Activated naive CD8-positive, alpha-beta T cell treated with anti-CD3 and anti-CD28 coated beads for 36 hours (primary cell): ENCODE results near the gene CHRDL2. TPM values are rescaled to one million over a fixed set of nuclear protein-coding genes. Genes with fewer than 3 reads are reported as not detected.
"Not testable (repeated sequence)": the region's sequence is repeated elsewhere in the genome, so short reads cannot be mapped to it uniquely, and the experiment has no call there.

Source experiments
- DNase-seq: peaks from one replicate; pipeline ENCODE4 v3.0.0; 2021
- H3K27ac Mint-ChIP-seq: one replicate; pipeline ENCODE4 v1.8.0; 2022; ENCODE audit warnings: mild to moderate bottlenecking, moderate library complexity, mixed read lengths
- H3K27me3 Mint-ChIP-seq: one replicate; pipeline ENCODE4 v1.8.0; 2022; ENCODE audit warnings: mild to moderate bottlenecking, mixed read lengths
- H3K36me3 Mint-ChIP-seq: one replicate; pipeline ENCODE4 v1.8.0; 2021; ENCODE audit warnings: mild to moderate bottlenecking, mixed read lengths
- H3K4me1 Mint-ChIP-seq: one replicate; pipeline ENCODE4 v1.8.0; 2021; ENCODE audit warnings: mixed read lengths
- H3K4me3 Mint-ChIP-seq: one replicate; pipeline ENCODE4 v1.8.0; 2022; ENCODE audit warnings: mild to moderate bottlenecking, moderate library complexity, mixed read lengths
- H3K9me3 Mint-ChIP-seq: one replicate; pipeline ENCODE4 v1.8.0; 2022; ENCODE audit warnings: mixed read lengths
- total RNA-seq, 2 experiments: library from RNA; stranded (reverse); gene quantifications; one replicate each; pipeline ENCODE4 v1.2.3, GENCODE V29; 2021

Gene CHRDL2
- total RNA-seq, 2 experiments from 2014 or later = not detected

DNA sequence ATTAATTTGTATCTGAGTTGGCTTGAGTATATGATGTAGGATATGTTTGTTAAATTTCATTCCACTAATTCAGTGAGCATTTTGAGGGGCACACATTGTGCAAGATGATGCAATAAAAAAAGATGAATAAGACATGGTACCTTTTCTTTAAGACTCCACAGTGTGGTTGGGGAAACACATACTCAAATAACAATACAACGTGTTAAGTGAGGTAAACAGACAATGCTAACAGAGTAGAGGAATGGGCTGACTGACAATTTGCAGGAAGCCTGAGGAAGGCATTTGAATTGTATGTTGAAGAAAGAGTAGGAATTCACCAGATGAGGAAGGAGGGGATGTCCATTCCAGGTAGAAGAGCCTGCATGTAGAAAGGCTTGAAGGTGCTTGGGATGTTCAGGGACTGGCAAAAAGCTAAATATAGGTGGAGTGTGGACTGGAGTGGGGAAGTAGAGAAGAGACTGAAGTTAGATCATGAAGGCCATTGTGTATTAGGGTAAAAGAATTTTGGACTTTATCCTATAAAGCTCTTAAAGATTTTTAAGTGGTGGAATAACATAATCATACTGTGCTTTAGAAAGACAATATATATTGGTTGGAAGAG, 24.3 kb upstream of the CHRDL2 start:
- H3K9me3 Mint-ChIP-seq = peaks cover 6% of the 10 kb centered on the region
- H3K27me3 Mint-ChIP-seq = no peaks in the 10 kb centered on the region
- H3K36me3 Mint-ChIP-seq = peaks cover 19% of the 10 kb centered on the region
- no peak overlapping the region for H3K4me3 Mint-ChIP-seq
- peaks cover 29% of the 10 kb centered on the region for H3K4me1 Mint-ChIP-seq
- no peak for DNase-seq
- no peak overlapping the region for H3K27ac Mint-ChIP-seq

DNA sequence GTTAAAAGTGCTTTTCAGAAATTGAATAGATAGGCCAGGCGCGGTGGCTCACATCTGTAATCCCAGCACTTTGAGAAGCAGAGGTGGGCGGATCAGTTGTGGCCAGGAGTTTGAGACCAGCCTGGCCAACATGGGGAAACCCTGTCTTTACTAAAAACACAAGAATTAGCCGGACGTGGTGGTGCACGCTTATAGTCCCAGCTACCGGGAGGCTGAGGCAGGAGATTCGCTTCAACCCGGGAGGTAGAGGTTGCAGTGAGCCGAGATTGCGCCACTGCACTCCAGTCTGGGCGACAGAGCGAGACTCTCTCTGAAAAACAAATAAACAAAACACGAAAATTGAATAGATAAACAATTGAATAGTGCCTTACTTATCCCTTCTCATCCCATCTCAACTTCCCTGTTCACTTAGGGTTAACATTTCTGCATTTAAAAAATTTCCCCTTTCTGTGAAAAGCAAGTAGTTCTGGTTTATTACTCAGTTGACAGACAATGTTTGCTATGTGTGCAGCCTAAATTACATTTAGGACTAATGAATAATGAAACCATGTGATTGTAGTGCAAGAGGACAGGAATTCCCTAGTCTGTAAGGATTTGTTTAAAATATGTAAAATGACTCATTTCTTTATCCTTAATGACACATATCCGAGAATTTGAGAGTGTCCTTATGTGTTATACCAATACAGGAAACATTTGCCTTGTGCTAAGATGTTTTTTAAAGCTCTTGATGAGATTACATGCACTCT, 23.5 kb upstream of the CHRDL2 start:
- H3K4me1 Mint-ChIP-seq = peaks cover 34% of the 10 kb centered on the region
- no peak for DNase-seq
- peaks cover 18% of the 10 kb centered on the region for H3K36me3 Mint-ChIP-seq
- H3K4me3 Mint-ChIP-seq = no peak overlapping the region
- H3K9me3 Mint-ChIP-seq = peaks cover 6% of the 10 kb centered on the region
- no peak overlapping the region for H3K27ac Mint-ChIP-seq
- no peaks in the 10 kb centered on the region for H3K27me3 Mint-ChIP-seq

DNA sequence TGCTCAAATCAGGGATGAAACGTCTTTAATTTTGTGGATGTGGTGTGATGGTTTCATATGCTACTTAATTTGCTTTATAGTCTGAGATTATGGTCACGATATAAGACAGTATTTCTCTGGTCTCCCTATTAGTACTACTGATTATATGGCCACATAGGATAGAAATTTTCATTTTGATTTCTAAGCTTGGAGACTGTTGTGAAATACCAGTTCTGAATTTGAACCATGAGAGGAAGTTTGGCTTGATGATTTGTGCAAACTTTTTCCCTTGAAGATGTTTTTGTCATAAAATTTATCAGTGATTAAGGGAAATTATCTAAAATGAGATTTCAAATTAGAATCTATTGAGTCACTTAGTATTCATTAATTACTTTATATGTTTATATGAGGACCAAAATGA, 20.1 kb upstream of the CHRDL2 start:
- DNase-seq = no peak
- Mint-ChIP-seq H3K4me3 (no peak overlapping the region), H3K4me1 (peaks cover 56% of the 10 kb centered on the region), H3K27ac (no peak overlapping the region), H3K36me3 (peaks cover 16% of the 10 kb centered on the region), H3K27me3 (no peaks in the 10 kb centered on the region), H3K9me3 (peaks cover 2% of the 10 kb centered on the region)

DNA sequence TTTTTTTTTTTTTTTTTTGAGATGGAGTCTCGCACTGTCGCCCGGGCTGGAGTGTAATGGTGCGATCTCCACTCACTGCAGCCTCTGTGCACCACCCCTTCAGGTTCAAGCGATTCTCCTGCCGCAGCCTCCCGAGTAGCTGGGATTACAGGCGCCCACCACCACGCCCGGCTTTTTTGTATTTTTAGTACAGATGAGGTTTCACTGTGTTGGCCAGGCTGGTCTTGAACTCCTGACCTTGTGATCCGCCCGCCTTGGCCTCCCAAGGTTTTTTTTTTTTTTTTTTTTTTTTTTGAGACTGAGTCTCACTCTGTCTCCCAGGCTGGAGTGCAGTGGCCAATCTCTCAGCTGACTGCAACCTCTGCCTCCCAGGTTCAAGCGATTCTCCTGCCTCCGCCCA, 19.4 kb upstream of the CHRDL2 start:
- DNase-seq, H3K27me3 Mint-ChIP-seq, H3K4me3 Mint-ChIP-seq, H3K9me3 Mint-ChIP-seq, H3K27ac Mint-ChIP-seq: not testable (repeated sequence)
- Mint-ChIP-seq H3K36me3 (peaks cover 15% of the 10 kb centered on the region), H3K4me1 (peaks cover 54% of the 10 kb centered on the region)

DNA sequence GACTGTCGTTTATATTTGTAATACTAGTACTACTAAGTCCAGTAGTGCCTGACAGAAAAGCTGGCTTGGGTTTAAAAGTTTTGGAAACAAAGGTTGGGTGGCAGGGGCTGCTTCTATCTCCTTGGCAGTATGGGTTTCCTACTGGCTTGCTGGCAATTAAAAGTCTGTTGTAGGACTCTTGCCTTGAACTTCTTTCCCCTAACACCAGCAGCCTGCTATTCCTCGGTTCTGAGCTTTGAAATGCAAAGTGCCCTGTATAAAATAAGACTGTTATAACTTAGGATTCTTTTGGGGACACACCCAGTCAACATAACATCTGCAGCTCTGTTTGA, 18.7 kb upstream of the CHRDL2 start:
- peaks cover 48% of the 10 kb centered on the region for H3K4me1 Mint-ChIP-seq
- peaks cover 12% of the 10 kb centered on the region for H3K36me3 Mint-ChIP-seq
- no peaks in the 10 kb centered on the region for H3K27me3 Mint-ChIP-seq
- DNase-seq = no peak
- H3K4me3 Mint-ChIP-seq = peak overlapping the region; percentile 92
- H3K9me3 Mint-ChIP-seq = no peaks in the 10 kb centered on the region
- H3K27ac Mint-ChIP-seq = peak overlapping the region; percentile 84

DNA sequence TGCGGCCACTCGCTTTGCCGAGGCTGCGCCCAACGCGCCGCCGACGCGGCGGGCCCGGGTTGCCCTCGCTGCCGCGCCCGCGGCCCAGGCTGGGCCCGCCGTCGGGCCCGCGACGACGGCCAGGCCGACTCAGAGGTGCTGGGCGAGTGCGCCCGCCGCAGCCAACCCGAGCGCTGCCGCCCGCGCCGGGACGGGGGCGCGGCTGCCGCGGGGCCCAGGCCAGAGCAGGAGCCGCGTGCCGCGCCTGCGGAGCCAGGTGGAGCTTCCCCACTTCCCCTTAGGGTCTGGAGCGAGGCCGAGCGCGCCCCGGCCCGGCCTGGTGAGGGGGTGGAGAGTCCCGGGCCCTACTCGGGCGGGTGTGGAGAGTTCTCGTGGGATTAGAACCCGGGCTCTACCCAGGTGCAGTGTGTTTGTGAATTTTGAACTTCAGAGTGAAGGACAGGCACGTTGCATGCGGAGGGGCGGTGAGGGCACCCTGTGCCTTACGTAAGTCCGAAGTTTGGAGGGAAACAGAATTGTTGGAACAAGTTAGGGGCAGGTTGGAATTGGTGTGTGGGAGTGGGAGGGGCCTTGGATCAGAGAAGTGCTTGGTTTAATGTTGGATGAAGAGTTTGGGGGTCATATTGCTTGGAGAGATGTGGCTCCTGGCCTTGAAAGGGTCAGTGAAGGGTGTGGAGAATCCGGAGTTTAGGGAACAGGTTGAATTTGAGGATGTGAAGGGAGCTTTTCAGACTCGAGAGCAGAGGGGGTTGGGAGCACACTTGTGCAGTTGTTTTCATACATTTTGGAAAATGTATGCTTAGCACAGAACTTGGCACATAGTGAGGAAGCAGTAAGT, 18.1 kb upstream of the CHRDL2 start:
- Mint-ChIP-seq H3K4me3 (peak overlapping the region; percentile 92), H3K4me1 (peaks cover 42% of the 10 kb centered on the region), H3K9me3 (no peaks in the 10 kb centered on the region), H3K27ac (peak overlapping the region; percentile 84), H3K27me3 (no peaks in the 10 kb centered on the region), H3K36me3 (peaks cover 12% of the 10 kb centered on the region)
- DNase-seq = peak; percentile 77

DNA sequence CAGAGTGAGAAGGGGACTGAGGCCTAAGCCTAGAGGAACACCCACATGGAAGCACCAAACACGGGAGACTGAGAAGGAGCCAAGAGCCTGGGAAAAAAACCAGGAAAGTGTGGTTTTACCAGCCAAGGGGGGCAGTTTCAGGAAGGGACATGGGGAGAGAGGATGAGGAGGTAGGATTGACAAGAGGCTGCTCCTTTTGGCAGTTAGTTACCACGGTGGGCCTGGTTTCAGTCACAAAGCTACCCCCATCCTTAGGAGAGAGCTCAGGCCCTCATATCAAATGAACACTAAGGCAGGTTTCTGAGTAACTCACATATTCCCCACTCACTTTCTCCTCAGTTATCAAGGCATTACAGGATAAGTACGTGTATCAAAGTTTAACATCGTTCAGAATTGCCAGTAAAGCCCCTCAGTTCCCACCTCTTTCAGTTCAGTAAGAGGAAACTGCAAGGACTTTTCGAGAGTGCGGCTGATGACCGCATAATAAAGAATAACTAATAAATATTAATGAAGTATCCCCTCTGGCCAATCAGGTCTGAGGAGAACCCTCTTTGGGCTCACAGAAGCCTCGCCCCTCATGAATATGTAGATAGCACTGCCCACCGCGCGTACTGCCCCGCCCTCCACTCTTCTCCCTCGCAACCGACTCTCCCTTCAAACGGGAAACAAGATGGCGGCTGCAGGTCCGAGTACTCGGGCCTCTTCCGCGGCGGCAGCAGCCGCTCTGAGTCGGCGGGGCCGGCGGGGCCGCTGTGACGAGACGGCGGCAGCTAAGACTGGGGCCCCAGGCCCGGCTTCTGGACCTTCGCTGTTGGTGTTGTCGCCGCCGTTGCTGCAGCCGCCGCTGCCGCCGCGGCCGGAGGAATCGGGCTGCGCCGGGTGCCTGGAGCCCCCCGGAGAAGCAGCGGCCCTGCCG, 17.2 kb upstream of the CHRDL2 start, which contains the start of gene RNF169:
Gene RNF169, plus strand, starts transcription at position 639 of the 916 bp plus-strand sequence. Its CDS starts 32 bp downstream, at position 671.
- H3K4me3 Mint-ChIP-seq = peak within 1 kb of the TSS; percentile 92
- no peaks in the 10 kb centered on the region for H3K9me3 Mint-ChIP-seq
- H3K4me1 Mint-ChIP-seq = peaks cover 39% of the 10 kb centered on the region
- H3K36me3 Mint-ChIP-seq = peaks cover 12% of the 10 kb centered on the region
- DNase-seq = peak; percentile 88
- H3K27ac Mint-ChIP-seq = peak within 1 kb of the TSS; percentile 86
- H3K27me3 Mint-ChIP-seq = no peaks in the 10 kb centered on the region

DNA sequence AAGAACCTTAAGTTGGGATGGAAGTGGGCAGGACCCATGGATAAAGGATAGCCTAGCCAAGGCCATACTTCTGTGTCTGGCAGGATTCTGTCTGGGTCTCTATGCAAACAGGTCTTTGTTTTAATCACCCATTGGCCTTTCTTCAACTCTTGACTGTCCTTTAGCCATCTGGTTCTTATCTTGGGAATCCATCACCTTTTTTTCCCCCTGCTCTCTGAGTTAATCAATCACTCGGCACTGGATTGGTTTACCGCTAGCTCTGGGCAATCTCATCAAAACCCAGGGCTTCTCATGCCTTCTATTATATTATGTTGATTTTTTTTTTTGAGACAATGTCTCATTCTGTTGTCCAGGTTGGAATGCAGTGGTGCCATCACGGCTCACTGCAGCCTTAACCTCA, 15.6 kb upstream of the CHRDL2 start:
- H3K4me3 Mint-ChIP-seq = no peak overlapping the region
- H3K4me1 Mint-ChIP-seq = peaks cover 35% of the 10 kb centered on the region
- no peaks in the 10 kb centered on the region for H3K27me3 Mint-ChIP-seq

DNA sequence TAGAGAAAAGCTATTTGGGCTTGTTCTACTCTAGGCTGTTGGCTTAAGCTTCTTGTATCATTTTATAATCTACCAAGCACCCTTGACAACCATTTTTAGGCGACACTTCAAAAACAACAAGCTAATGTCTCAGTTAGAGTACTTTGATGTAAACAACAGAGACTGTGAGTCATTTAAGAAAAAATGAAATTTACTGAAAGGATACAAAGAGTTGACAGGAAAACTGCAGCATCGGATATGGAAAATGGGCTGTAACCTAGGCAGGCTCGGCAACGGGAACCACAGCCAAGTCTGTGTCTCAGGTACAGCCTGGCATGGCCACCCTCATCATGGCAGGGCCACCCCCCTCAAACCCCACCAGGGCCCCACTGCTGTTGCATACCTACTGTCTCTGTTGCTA, 13.1 kb upstream of the CHRDL2 start:
- no peak for DNase-seq
- H3K4me3 Mint-ChIP-seq = no peak overlapping the region
- H3K27ac Mint-ChIP-seq = no peak overlapping the region
- H3K27me3 Mint-ChIP-seq = peaks cover 7% of the 10 kb centered on the region
- H3K9me3 Mint-ChIP-seq = no peaks in the 10 kb centered on the region
- H3K4me1 Mint-ChIP-seq = peaks cover 26% of the 10 kb centered on the region
- no peaks in the 10 kb centered on the region for H3K36me3 Mint-ChIP-seq

More for the DNA sequence above, 15.6 kb upstream of the CHRDL2 start:
- no peaks in the 10 kb centered on the region for H3K9me3 Mint-ChIP-seq
- H3K27ac Mint-ChIP-seq = no peak overlapping the region
- H3K36me3 Mint-ChIP-seq = peaks cover 8% of the 10 kb centered on the region
- no peak for DNase-seq

DNA sequence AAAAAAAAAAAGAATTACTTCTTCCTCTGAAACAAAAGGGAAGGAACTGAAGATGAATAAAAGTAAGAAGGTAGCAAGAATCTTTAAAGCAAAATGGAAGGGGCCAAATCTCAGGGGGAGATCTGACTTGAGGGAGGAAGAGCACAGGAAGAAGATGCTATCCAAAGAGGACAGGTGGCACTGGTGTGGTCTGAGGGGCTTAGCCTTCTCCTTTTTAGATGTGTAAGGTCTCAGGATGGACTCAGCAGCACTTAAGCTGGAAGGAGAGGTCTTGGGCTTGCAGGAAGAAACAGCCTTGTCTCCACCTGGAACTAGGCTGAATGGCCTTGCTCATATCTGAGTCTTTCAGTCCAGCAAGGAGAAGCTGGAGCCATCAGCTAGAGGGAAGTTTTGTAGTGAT, 12.4 kb upstream of the CHRDL2 start:
- no peak for DNase-seq
- Mint-ChIP-seq H3K4me1 (peaks cover 26% of the 10 kb centered on the region), H3K9me3 (no peaks in the 10 kb centered on the region), H3K4me3 (no peak overlapping the region), H3K27me3 (peaks cover 14% of the 10 kb centered on the region), H3K27ac (no peak overlapping the region), H3K36me3 (no peaks in the 10 kb centered on the region)

DNA sequence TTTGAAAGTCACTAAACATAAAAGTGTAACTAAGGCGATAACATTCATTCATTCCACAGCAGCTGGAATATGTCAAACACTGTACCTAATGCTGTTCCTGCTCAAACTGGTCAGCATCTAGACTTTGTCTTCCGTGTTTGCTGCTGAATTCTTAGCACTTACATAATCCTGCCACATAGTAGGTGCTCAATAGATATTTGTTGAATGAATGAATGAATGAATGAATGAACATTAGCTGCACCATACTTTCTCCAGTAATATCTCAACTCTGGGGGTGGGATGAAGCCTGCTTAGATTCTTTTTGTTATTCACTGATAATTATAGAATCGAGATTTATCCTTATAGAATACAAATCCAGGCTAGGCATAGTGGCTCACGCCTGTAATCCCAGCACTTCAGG, 10.8 kb upstream of the CHRDL2 start:
- H3K36me3 Mint-ChIP-seq = no peaks in the 10 kb centered on the region
- H3K4me3 Mint-ChIP-seq = no peak overlapping the region
- peaks cover 21% of the 10 kb centered on the region for H3K27me3 Mint-ChIP-seq
- no peaks in the 10 kb centered on the region for H3K9me3 Mint-ChIP-seq
- no peak for DNase-seq
- H3K27ac Mint-ChIP-seq = no peak overlapping the region
- peaks cover 13% of the 10 kb centered on the region for H3K4me1 Mint-ChIP-seq

DNA sequence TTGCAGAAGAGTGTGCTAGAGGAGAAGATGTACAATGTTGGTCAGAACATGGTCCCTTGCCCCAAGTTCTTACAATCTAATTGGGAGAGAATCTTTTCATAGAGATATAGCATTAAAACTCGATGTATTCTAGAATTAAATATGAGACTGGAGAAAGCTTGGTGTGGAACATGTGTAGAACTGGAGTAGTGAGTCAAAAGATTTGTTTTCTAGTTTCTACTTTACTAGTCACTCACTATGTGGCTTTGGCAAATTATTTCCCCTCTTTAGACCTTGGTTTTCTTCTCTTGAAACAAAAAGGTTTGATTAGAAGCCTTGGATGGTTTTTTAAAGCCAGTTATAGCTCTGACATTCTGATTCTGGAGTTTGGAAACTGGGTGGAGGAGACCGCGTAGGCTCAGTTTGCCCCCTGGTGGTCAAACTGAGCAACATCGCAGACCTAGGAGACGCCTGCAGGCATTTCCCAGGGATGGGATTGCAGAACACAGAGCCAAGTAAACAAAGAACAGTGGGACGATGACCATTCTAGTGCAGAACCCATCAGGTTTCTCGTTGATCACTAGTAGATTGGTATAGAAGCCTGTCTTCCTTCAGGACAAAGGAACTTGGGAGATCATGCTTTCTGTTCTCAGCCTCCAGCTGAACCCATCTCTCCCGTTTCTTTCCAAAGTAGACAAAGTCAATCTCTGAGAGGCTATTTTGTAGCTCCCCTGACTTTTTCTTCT, 8.5 kb upstream of the CHRDL2 start:
- Mint-ChIP-seq H3K36me3 (no peaks in the 10 kb centered on the region), H3K4me1 (peaks cover 8% of the 10 kb centered on the region), H3K9me3 (no peaks in the 10 kb centered on the region), H3K4me3 (no peak overlapping the region), H3K27me3 (peaks cover 25% of the 10 kb centered on the region), H3K27ac (no peak overlapping the region)
- DNase-seq = peak; percentile 40

DNA sequence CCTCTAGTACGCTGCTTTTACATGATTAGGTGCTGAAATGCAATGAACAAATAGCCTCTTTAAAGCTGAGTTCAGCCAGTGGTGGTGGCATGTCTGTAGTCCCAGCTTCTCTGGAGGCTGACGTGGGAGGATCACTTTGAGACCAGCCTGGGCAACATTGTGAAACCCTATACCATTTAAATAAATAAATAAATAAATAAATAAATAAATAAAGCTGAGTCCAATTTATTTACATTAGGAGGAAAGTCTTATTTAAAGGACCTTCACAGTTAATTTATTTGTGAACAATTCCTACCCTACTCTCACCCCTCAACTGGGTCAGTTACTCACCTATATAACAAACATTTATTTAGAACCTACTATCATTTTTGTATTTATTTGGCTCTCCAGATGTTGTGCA, 4.8 kb upstream of the CHRDL2 start:
- H3K27me3 Mint-ChIP-seq = peaks cover 51% of the 10 kb centered on the region
- no peak overlapping the region for H3K4me3 Mint-ChIP-seq
- no peaks in the 10 kb centered on the region for H3K36me3 Mint-ChIP-seq
- H3K9me3 Mint-ChIP-seq = no peaks in the 10 kb centered on the region
- H3K27ac Mint-ChIP-seq = no peak overlapping the region
- DNase-seq = no peak
- peaks cover 4% of the 10 kb centered on the region for H3K4me1 Mint-ChIP-seq

DNA sequence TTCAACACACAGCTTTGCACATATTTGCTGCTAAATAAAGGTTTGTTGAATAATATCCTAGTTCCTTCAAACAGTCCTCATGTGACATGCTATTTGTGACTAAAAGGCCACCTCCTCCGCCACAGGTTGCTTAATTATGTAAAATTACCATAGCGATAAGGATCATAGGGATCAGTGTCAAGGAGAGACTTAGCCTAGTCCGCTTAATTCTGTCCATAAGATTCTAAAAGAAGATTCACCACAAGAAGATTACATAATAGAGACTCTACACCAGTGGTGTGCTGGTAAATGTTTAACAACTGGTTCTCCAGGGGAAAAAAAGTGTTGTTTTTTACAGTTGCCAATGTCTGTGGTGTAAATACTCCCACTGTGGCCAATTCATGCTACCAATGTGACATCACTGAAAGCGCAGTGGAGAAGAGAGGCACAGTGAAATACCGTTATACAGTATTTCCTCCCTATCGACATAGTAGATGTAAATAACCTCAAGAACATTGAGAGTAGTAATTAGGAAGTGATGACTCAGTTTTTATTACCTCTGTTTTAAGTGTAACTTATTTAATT, 4.2 kb upstream of the CHRDL2 start:
- no peaks in the 10 kb centered on the region for H3K9me3 Mint-ChIP-seq
- no peak for DNase-seq
- H3K27me3 Mint-ChIP-seq = peaks cover 57% of the 10 kb centered on the region
- no peak overlapping the region for H3K27ac Mint-ChIP-seq
- no peaks in the 10 kb centered on the region for H3K36me3 Mint-ChIP-seq
- peaks cover 4% of the 10 kb centered on the region for H3K4me1 Mint-ChIP-seq
- H3K4me3 Mint-ChIP-seq = no peak overlapping the region
